DMS53 (cell line): ENCODE measurements around the gene SCARF2.
"Not testable (repeated sequence)": the region's sequence is repeated elsewhere in the genome, so short reads cannot be mapped to it uniquely, and the experiment has no call there.

Experiments
- DNase-seq: peaks from one replicate; lab custom pipeline; 2025; lab: John Stamatoyannopoulos, UW

SCARF2 gene

GRCh38 chr22:20392365-20392881 lies 45.2 kb downstream of the SCARF2 start:
- not testable (repeated sequence) for DNase-seq

GRCh38 chr22:20391222-20391621 lies 46.4 kb downstream of the SCARF2 start:
- no peak for DNase-seq

DNA sequence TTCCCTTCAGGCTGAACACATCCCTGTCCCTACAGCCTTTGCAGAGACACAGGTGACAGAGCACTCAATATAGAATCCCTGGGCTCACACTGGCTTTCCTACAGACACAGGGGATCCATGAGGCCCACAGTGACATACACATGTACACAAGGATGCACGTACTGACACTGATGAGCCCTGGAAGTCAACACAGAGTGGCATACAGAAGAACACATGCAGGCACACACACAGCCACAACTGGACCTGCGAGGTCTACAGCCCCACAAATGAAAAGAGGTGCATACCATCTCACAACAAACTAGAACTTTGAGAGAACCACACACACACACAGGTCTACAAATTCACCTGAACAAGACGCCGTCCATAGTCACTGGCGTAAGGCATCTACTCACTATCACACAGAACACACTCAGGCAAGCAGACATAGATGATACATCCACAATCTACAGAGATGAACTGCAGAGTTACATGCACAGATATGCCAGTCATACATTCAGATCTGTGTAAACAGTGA lies 47.2 kb downstream of the SCARF2 start:
- DNase-seq: no peak

GRCh38 chr22:20389288-20389687 lies 48.3 kb downstream of the SCARF2 start:
- DNase-seq: no peak

DNA sequence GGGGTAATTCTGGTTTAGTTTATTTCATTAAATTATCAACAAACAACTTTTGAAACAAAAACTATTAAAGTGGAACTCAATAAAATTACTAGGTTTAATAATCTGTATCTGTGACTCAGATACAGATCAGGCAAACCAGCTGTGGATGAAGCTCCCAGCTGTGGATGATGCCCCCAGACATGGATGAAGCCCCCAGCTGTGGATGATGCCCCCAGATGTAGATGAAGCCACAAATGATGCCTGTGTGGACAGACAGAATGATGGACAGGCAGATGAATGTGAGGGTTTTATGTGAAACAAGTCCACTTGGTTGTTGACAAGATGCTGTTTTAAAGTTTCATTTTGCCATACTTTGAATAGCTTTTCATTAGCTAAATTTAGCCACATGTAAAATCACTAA lies 49.4 kb downstream of the SCARF2 start:
- no peak for DNase-seq

GRCh38 chr22:20386972-20387371 lies 50.7 kb downstream of the SCARF2 start:
- no peak for DNase-seq

DNA sequence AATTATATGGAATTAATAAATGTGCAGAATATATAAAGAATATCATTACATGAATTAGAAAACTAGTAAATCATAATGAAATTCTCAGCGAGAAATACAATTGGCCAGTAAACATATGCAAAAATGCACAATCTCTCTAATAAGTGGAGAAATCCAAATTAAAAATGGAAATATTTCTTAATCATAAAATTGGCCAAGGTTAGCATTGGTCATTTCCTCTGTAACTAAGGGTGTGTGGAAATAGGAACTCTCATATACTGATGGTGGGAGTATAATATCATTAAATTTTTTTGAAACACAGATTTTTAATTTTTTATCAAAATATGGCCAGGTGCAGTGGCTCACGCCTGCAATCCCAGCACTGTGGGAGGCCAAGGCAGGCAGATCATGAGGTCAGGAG lies 51.3 kb downstream of the SCARF2 start:
- DNase-seq: no peak

GRCh38 chr22:20384865-20385264 lies 52.8 kb downstream of the SCARF2 start:
- no peak for DNase-seq

- no peak for DNase-seq
Observed at GRCh38 chr22:20384171-20384570, 53.5 kb downstream of the SCARF2 start.

DNA sequence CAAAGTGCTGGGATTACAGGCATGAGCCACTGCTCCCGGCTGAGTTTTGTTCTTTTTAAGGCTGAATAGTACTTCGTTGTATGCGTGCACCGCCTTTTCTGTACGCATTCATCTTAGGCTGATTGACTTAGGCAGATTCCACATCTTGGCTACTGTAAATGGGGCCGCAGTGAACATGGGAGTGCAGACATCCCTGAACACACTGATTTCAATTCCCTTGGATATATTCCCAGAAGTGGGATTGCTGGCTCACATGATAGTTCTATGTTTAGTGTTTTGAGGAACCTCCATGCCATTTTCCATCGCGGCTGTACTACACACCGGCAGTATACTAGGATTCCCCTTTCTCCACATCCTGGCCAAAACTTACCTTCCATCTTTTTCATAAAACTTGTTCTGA lies 54.1 kb downstream of the SCARF2 start:
- no peak for DNase-seq

DNA sequence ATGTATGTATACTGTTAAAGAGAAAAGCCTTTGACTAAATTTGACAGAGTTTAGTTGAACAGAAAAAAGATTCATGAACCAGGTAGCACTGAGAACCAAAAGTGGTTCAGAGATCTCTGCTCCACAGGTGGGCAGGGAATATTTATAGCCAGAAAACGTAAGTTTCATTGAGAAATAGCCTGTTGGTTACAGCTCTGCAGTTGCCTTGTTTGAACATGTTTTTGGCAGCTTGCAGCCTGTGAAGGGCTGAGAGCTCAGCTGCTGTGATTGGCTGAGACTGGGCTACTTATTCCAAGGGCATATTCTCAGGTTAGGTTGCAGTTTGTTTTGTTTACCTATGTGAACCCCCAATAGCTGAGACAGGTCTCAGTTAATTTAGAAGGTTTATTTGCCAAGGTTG lies 57.1 kb downstream of the SCARF2 start:
- DNase-seq: no peak

DNA sequence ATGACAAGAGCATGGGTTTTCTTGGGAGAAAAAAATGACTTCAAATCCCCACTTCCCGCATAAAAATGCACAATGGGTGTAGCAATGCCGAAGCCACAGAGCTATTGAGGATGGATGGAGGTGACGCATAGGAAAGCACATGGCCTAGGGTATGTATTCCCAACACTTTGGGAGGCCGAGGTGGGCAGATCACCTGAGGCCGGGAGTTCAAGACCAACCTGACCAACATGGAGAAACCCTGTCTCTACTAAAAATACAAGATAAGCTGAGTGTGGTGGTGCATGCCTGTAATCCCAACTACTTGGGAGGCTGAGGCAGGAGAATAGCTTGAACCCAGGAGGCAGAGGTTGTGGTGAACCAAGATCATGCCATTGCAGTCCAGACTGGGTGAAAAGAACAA lies 58.9 kb downstream of the SCARF2 start:
- DNase-seq: not testable (repeated sequence)

DNA sequence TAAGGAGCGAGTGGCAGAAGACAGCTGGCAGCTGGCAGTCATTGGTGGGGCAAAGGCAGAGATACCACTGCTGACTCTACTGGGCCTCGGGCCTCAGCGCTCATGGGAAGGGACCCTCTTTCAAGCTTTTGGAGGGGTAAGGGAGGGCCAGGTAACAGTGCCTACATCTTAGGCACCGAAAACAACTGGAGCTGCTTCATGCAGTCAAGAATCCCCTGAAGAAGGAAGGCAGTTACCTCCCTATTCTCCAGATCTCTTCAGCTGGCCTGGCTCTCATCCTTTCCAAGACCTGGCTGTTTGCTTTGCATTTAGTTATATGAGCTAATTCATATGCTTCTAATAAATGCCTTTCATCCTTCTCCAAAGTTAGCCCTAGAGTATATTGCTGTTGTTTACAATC lies 59.5 kb downstream of the SCARF2 start:
- no peak for DNase-seq

GRCh38 chr22:20376983-20377382 lies 60.6 kb downstream of the SCARF2 start:
- not testable (repeated sequence) for DNase-seq

GRCh38 chr22:20376281-20376680 lies 61.3 kb downstream of the SCARF2 start:
- not testable (repeated sequence) for DNase-seq
